Measurements from ENCODE around the gene GLRX3.

Gene GLRX3

DNA sequence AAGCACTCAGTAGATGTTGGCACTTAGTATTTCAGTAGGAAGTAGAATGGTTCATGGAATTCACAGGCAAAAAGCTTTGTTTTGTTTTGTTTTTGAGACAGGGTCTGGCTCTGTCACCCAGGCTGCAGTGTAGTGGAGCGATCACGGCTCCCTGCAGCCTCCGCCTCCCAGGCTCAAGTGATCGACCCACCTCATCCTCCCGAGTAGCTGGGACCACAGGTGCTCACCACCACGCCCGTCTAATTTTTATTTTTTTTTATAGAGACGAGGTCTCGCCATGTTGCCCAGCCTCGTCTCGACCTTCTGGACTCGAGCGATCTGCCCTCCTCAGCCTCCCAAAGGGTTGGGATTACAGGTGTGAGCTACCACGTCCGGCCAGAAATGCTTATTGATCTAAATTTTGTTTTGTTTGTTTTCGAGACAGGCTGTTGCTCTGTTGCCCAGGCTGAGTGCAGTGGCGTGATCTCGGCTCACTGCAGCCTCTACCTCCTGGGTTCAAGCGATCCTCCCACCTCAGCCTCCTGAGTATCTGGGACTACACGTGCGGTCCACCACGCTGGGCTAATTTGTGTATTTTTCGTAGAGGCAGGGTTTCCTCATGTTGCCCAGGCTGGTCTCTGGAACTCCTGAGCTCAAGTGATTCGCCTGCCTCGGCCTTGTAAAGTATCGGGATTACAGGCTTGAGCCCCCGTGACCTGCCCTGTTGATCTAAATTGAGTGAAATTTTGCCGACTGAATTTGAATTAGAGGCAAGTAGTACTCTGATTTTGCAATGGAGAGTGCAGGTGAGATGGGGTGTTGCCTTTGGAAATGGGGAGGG lies 1.7 kb downstream of the GLRX3 start:
- no peak for FAIRE-seq

DNA sequence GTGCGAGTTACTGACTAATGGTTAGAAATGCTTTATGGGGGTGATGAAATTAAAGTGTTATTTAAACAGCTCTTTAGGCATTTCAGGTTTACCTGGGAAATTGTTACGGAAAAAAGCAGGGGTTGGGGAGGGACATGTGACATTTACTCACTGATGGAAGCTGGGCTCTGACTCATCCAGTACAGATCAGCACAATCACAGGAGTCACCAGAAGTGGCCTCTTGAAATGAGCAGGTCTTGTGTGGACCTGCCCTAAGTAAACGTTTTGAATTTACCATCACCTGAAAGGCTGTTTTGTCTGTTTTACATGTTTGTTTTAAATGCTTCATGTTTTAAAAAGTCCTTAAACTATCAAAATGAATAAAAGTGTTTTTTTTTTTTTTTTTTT lies 2.3 kb downstream of the GLRX3 start:
- no peak for FAIRE-seq

DNA sequence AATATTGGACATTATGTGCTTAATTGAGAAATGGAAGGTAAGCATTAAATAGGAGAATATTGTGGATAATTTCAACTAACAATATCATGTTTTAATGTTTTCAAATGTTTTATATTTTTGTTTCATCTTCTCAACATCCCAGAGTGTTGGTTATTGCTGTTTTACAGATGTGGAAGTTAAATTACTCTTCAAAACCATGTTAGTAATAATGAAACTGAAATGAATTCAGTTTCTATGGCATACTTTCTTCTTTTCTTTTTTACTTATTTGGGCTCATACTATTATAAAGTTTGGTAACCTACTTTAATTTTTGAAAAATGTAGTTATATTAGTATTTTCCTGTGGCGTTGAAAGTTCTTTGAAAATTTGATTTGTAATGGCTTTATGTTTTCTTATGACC lies 4.2 kb downstream of the GLRX3 start:
- FAIRE-seq, result no peak

DNA sequence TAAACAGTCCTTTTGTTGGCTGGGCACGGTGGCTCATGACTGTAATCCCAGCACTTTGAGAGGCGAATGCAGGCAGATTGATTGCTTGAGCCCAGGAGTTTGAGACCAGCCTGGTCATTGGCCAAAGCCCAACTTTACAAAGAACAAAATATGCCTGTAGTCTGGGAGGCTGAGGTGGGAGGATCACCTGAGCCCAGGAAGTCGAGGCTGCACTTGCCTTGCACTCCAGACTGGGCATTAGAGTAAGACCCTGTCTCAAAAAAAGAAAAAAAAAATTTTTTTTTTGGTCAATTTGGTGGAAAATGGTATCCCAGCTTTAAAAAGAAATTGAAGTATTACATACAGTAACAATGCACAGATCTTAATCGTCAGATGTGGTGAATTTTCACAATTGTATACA lies 4.8 kb downstream of the GLRX3 start:
- no peak for FAIRE-seq

DNA sequence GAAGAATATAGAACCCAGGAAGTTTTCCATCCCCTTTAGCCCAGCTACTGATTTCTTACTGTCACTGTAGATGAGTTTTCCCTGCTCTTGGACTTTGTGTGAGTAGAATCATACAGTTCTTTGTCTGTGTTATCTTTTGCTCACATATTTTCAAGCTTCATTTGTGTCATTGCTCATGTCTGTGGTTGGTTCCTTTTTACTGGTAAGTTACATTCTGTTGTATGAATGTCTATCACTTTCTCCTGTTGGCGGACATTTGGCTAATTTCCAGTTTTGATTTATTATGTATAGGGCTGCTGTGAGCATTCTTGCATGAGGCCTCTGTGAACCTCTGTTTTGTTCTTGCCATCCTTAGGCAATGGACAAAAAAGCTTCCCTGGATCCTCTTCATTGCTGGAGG lies 5.3 kb downstream of the GLRX3 start:
- FAIRE-seq, result no peak

DNA sequence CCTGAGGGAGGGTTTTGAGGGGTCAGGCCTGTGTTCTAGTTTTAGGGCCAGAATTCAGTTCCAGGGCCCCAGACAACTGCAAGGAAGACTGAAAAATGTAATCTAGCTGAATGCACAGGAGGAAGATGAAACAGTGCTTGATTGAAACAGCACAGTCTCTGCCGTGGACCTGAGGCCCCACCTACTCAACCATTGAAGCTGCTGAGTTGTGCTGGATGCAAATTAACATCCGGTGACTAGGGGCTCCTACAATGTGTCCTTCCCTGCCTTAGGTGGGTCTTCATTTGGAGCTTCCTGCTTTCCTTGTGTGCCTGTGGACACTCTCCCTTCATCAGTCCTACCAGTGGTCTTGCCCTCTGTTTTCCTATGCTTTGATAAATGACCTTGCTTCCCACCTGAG lies 5.7 kb downstream of the GLRX3 start:
- no peak for FAIRE-seq

DNA sequence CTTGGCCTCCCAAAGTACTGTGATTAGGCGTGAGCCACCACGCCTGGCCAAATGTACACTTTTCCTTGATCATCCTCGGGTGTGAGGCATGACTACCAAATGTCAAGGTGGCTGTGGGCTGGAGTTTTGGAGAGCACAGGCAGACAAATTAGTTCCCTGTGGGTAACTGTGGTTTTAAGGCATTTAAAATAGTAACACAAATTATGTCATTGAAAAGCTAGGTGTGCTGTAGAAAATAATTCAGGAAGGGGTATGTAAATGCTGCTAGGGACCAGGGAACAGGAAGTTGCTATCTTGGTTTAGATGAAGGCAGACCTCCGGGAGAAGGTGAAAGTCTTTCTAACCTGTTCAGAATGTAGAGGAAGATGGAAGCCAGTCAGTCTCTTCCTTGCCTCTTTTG lies 9.9 kb downstream of the GLRX3 start:
- FAIRE-seq, result no peak

DNA sequence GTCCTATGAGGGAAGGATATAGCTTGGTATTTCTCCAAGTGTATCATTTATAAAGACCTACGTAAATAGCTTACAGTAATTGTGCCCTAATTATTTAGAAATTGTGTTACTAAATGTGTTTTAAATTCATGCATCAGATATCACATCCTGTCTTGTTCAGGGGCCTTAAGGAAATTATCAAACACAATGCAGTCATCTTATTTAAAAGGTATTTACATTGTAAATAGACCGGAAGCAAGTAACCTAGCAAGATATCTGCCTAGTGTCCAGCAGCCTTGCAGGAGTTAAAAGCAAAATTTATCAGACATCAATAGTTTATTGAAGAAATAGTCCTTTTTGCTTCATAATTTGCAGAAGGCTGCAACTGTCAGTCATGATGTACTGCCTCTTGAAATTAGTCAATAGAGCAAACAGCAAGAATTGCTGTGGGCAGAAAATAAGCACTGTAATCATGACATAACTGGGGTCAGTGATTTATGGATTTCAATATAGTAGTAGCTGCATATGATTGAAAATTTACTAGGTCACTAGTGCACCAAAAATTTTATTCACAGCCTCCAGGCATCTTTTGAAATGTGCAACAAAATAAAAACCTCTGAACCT lies 23.1 kb downstream of the GLRX3 start:
- no peak for FAIRE-seq

DNA sequence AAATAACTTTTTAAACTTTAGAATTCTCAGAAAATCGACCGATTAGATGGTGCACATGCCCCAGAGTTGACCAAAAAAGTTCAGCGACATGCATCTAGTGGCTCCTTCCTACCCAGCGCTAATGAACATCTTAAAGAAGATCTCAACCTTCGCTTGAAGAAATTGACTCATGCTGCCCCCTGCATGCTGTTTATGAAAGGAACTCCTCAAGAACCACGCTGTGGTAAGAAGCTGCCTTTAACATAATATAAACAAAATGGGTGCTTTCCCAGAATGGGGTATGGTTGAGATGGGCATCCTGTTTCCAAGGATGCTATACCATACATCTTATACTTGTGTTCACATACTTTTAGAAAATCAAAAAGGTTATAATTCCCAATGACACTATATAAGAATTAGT lies 24.6 kb downstream of the GLRX3 start:
- FAIRE-seq, result no peak

DNA sequence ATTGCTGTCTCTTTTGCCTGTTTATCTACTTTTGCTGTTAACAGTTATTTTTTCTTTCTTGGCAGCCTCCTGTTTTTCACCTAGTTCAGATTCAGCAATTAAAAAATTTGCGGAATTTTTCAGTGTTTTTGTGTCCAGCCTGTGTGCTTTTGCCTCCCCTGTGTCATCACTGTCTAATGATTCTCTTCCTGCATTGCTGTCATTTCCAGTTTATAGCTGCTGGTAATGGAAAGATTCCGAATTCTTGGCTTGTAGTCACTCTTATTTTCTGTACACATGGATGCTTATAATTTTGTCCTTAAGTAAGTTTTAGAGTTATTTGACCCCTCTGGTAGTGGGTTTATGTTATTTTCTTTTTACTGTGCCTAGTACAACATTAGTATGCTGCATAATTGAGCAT lies 25.1 kb downstream of the GLRX3 start:
- FAIRE-seq, result no peak

DNA sequence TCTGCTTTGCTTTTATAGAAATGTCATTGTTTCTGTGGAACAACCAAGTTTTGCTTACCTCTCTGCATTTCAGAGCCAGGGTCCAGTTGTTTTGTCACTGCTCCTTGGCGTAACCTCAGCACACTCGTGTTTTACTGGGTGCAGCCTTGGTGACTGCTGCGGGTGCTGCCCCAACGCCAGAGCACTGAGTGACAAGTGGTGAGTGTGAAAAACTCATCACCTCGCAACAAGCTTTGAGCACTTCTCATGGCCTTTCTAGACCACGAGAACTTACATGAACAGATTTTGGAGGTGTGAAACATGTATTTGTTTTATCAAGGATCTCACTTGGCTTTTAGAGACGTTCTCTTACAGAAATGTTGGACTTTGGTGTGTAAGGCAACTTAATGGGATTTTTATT lies 31.0 kb downstream of the GLRX3 start:
- FAIRE-seq, result no peak

DNA sequence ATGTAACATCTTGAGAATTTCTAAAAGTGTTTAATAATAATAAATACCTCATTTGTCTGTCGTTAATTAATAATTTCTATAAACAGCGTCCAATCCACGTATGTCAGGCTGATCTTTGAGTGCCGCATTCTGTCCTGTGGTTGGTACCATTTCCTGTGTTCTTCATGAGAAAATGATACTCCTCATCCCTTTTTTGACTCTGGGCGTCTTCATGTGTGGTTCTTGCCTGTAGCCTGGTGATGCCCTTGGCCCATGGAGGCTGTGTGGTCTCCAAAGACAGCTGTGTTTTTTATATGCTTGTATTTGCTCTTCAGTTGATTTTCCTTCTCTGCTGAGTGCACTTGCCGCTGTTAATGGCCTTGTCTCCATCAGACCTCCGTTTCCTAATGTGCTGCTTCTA lies 31.5 kb downstream of the GLRX3 start:
- no peak for FAIRE-seq

DNA sequence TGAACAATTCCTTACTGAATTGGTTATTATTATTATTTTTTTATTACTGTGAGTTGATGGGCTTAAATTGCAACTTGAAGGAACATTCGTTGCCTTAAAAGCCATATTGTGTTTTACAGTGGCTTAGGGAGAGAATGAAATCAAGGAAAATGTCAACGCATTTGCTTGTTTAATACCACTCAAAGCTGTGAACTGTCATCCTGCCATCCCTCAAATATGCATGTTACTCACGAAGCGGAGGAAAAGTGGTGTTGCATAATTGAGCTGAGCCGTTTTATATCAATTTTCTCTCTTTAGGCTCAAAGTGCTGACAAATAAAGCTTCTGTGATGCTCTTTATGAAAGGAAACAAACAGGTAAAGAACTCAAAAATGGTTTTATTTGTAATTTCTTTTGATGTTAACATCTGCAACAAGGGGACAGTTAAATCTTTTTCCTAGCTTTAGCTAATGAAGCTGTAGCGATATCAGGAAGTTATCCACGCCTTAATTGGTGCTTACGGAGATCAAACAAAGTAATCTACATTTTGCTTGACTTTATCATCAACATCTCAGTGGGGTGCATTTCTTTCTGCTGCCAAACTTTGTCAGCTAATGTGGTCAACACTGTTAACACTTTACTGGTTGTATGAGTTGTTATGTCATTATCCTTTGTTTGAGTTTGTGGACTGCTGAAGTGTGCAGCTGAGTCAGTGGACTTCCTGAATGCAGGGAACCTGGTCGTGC lies 33.1 kb downstream of the GLRX3 start:
- no peak for FAIRE-seq

DNA sequence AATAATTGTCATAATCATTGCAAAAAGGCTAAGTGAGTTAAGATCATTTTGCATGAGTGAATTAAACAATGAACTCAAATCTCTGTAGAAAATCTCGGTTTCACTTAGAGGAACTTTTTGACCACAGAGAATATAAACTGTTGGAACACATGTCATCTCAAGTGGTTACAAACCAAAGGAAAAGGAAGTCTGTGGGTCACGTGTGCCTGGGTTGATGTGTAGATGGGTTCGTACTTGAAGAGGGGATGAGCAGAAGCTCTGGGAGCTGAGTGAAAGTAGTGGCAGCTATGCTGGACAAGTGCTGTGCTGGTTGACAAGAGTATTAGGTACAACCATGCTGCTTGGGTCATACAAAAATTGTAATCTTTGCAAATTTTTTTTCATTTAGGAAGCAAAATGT lies 35.0 kb downstream of the GLRX3 start:
- no peak for FAIRE-seq

DNA sequence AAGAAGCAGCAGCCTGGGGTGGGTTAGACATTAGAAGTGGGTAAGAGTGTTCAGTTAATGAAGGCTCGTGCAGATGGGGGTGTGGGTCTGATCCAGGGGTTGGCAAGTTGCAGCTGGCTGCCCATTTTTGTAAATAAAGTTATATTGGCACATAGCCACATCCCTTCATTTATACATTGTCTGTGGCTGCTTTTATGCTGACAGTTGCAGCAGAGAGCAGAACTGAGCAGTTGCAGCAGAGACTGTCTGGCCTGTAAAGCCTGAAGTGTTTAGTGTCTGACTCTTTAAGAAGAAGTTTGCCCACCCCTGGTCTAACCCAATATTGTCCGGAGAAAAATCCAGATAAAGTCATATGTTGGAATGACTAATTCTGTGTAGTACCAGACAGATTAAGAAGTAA lies 38.1 kb downstream of the GLRX3 start:
- no peak for FAIRE-seq

DNA sequence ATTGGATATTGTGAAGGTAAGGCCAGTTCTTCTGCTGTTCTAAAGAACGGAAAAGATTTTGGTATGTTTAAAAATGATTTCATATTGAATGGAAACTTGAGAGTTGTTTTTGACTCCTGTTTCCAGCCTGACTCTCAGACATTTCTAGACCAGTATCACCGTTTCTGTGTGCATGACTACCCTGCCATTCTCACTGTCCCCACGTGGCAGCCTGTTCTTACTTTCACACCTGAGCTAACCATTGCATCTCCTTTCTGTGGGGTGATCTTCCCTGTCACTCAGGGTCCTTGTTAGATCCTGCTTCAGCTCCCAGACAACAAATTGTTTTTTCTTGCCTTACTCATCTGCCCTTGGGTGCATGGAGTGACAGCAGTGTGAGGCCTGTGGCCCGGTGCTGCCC lies 38.9 kb downstream of the GLRX3 start:
- no peak for FAIRE-seq

DNA sequence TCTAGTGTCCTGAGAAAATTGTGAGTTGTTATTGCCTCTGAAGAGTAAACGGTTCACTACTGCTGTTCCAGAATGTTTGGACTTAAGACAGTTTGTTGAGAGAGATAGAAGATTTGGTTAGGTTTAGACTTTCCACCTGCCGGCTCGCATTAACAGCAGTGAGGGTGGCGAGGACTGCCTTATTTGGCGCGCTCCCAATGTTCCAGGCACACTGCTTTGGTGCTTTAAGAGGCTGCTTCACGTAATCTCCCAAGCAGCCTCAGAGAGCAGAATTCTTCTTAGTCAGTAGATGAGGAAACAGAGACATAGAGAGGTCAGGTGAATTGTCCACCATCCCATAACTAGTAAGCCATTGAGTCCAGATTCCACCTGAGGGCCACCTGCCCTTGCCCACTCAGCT lies 41.1 kb downstream of the GLRX3 start:
- FAIRE-seq, result no peak

DNA sequence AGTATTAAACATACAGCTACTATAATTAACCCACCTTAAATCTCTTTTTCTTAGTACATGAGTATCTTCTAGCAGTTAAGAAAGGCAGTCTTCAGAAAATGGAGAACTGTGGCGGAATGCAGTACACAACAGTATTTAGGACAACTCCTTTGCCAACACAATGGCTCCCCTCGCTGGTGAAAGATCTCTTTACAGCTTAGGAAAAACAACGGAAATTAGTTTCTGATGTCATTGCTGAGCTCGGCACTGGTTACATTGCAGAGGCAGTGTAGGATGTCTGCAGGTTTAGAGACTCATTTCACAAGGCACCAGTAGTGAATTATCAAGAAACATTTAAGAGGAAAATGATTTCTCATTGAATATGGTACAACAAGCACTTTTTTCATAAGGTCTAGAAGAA lies 43.4 kb downstream of the GLRX3 start:
- FAIRE-seq, result no peak

DNA sequence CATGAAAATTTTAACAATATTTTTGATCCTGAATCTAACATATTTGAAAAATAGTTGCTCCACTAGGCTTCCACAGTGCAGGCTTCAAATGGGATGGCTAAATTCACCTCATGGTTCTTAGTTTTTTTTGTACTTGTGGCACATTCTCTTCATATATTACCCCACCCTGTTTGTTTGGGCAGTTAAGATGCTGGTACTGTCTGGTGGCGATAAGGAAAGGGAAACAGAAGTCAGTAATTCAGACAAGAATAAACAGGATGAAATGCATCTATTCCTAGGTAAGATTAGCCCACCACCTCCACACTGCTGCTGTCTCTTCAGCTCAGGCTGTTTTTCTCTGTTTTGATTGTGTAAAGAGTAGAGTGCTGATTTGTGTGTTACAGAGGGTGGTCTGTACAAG lies 44.2 kb downstream of the GLRX3 start:
- FAIRE-seq, result no peak

DNA sequence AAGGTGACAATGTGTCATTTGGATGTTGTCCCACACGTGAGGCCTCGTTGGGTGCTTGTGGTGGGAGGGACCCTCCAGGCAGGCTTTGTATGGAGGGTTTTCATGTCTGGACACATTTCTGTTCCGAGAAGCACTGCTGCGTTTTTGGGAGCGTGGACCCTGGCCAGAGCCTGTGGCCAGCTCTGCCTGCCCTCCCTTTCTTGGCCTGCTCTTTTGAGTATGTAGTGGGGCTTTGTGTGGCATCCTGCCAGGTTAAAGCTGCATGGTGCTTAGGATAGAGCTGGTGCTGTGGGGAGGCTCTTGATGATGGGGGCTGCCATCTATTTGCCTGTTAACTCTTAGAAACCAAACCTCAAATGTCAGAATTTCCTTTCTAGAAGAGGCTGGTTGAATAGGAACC lies 45.7 kb downstream of the GLRX3 start:
- no peak for FAIRE-seq

DNA sequence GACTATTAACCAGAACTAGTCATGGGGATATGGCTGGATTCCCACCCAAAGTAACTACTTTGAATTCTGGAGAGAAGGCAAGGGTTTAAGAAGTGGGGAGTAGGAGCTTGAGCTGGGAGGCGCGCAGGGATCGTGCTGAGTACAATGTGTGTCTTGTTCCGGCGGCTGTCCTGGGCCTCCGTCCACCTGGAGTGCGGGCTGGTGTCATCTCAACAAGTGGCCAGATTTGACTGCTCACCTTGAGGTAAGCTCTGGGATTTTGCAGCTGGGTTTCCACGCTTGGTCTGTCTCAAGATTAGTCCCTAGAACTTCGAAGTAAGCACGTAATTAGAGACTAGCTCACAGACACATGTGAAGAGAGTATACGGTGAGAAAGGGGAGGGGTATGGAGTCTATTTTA lies 49.4 kb downstream of the GLRX3 start:
- no peak for FAIRE-seq

DNA sequence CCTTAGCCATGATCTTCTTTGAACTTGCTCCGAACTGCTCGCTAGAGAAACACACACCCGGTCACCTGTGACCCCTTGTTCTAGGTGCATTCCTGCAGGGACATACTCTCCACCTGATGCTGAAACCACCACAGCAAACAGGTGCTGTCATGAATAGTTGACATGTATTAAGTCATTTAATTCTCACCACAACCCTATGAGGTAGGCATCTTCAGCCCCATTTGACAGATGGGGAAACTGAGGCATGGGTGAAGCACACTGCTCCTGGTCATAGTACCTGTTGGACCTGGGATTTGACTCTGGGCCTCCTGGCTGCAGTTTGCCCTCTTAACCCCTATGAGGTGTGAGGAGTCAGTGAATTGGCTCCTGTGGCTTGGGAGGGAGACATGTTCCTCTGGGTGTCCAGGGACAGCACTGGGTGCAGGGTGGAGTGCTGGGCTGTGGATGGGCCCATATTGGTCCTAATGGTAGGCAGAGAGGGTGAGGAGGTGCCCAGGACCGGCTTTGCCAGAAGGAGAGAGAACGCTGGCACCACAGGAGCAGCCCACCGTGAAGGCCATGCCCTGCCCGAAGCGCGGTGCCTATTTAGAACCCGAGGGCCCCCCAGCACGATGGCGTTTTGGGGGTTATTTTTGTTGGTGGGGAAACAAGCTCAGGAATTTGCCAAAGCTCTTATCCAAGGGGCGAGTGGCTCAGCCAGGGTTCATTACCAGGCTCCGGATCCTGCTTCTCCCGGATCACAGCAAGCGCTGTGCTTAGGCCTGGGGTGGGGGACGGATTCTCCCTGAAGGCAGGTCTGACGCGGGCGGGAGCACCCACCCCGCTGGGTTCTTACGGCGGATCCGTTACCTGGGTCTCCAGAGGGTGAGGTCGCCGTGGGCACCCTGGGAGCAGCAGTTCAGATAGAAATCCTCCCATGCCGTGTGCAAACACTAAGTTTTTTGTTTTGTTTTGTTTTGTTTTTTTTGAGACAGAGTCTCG lies 52.3 kb downstream of the GLRX3 start:
- no peak for FAIRE-seq

DNA sequence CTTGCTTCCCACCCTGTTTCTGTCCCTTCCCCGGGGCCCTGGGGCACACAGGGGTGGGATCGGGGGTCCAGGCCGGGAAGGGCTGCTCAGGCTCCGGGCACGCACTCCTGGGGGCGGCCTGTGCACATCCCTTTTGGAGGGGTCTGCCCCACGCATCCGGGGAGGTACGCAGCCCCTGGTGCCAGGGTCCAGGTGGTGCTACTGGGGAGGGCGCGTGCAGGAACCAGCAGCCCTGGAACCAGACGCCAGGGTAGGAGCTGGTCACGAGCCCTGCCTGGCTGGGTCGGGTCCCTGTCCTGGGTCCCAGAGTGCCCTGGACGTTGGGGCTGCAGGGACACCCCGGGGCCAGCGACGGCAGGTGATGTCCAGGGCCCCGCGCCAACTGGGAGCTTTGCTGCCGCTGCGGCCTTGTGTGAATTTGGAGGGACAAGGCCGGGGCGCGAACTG lies 53.4 kb downstream of the GLRX3 start:
- FAIRE-seq, result no peak

Data from colon (tissue), 2 donors.